OCI-LY3 (cell line): ENCODE measurements around the gene AGBL1.

Experiments used
- CTCF ChIP-seq: fragments of 200-600, 300-600 bp; sonication (generic); IDR thresholded peaks from 2 replicates; pipeline ENCODE4 v1.5.1; 2014; ENCODE audit warnings: antibody characterized with exemption, low read length, low read depth
- EZH2phosphoT487 ChIP-seq: fragments of 200-600 bp; shearing (Covaris generic); IDR thresholded peaks from 2 replicates; pipeline ENCODE4 v1.6.1; 2018; ENCODE audit warnings: antibody characterized with exemption, mixed run types, low read depth

- TF ChIP-seq CTCF (no peak), EZH2phosphoT487 (no peak)
Observed at GRCh38 chr15:86591994-86592735, 512.5 kb downstream of the AGBL1 start.
